Measurements from ENCODE around the gene ATP2B2. TPM values are rescaled to one million over a fixed set of nuclear protein-coding genes. Genes with fewer than 3 reads are reported as not detected.

ATP2B2 gene
- total and polyA plus RNA-seq, 2 of the 8 experiments (the other 6 are each of a cell fraction or from before 2014, with no cell fraction given): 0.14 to 1.2 TPM

- TF ChIP-seq, protein P1, sequence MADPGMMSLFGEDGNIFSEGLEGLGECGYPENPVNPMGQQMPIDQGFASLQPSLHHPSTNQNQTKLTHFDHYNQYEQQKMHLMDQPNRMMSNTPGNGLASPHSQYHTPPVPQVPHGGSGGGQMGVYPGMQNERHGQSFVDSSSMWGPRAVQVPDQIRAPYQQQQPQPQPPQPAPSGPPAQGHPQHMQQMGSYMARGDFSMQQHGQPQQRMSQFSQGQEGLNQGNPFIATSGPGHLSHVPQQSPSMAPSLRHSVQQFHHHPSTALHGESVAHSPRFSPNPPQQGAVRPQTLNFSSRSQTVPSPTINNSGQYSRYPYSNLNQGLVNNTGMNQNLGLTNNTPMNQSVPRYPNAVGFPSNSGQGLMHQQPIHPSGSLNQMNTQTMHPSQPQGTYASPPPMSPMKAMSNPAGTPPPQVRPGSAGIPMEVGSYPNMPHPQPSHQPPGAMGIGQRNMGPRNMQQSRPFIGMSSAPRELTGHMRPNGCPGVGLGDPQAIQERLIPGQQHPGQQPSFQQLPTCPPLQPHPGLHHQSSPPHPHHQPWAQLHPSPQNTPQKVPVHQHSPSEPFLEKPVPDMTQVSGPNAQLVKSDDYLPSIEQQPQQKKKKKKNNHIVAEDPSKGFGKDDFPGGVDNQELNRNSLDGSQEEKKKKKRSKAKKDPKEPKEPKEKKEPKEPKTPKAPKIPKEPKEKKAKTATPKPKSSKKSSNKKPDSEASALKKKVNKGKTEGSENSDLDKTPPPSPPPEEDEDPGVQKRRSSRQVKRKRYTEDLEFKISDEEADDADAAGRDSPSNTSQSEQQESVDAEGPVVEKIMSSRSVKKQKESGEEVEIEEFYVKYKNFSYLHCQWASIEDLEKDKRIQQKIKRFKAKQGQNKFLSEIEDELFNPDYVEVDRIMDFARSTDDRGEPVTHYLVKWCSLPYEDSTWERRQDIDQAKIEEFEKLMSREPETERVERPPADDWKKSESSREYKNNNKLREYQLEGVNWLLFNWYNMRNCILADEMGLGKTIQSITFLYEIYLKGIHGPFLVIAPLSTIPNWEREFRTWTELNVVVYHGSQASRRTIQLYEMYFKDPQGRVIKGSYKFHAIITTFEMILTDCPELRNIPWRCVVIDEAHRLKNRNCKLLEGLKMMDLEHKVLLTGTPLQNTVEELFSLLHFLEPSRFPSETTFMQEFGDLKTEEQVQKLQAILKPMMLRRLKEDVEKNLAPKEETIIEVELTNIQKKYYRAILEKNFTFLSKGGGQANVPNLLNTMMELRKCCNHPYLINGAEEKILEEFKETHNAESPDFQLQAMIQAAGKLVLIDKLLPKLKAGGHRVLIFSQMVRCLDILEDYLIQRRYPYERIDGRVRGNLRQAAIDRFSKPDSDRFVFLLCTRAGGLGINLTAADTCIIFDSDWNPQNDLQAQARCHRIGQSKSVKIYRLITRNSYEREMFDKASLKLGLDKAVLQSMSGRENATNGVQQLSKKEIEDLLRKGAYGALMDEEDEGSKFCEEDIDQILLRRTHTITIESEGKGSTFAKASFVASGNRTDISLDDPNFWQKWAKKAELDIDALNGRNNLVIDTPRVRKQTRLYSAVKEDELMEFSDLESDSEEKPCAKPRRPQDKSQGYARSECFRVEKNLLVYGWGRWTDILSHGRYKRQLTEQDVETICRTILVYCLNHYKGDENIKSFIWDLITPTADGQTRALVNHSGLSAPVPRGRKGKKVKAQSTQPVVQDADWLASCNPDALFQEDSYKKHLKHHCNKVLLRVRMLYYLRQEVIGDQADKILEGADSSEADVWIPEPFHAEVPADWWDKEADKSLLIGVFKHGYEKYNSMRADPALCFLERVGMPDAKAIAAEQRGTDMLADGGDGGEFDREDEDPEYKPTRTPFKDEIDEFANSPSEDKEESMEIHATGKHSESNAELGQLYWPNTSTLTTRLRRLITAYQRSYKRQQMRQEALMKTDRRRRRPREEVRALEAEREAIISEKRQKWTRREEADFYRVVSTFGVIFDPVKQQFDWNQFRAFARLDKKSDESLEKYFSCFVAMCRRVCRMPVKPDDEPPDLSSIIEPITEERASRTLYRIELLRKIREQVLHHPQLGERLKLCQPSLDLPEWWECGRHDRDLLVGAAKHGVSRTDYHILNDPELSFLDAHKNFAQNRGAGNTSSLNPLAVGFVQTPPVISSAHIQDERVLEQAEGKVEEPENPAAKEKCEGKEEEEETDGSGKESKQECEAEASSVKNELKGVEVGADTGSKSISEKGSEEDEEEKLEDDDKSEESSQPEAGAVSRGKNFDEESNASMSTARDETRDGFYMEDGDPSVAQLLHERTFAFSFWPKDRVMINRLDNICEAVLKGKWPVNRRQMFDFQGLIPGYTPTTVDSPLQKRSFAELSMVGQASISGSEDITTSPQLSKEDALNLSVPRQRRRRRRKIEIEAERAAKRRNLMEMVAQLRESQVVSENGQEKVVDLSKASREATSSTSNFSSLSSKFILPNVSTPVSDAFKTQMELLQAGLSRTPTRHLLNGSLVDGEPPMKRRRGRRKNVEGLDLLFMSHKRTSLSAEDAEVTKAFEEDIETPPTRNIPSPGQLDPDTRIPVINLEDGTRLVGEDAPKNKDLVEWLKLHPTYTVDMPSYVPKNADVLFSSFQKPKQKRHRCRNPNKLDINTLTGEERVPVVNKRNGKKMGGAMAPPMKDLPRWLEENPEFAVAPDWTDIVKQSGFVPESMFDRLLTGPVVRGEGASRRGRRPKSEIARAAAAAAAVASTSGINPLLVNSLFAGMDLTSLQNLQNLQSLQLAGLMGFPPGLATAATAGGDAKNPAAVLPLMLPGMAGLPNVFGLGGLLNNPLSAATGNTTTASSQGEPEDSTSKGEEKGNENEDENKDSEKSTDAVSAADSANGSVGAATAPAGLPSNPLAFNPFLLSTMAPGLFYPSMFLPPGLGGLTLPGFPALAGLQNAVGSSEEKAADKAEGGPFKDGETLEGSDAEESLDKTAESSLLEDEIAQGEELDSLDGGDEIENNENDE (IDR thresholded peaks at IDR 0.05; ENCODE audit: insufficient replicate concordance, low read length): no peak
- no peak for TF ChIP-seq SAP30 (IDR thresholded peaks at IDR 0.05; ENCODE audit: insufficient read depth, insufficient replicate concordance, low read length)
- TF ChIP-seq ZNF274 (IDR thresholded peaks at IDR 0.05; ENCODE audit: borderline replicate concordance, extremely low read depth, low read length): no peak
- no peak for TF ChIP-seq CBX5 (IDR thresholded peaks at IDR 0.05; ENCODE audit: low read depth, low read length)
- no peak for TF ChIP-seq EZH2 (IDR thresholded peaks at IDR 0.05; ENCODE audit: low read depth, low read length, severe bottlenecking)
These were observed 125.4 kb downstream of the ATP2B2 start (continued) for GRCh38 chr3:10379961-10380360.

All from H1 (cell line).